Measurements from ENCODE around the gene C12orf54. TPM values are rescaled to one million over a fixed set of nuclear protein-coding genes. Genes with fewer than 3 reads are reported as not detected.

C12orf54 gene
- total RNA-seq, 1 experiment from 2014 or later = not detected

- Mint-ChIP-seq H3K36me3 (ENCODE audit: insufficient read depth in 1 of 3, low read depth in 3 of 3) (peaks cover 0 to 9% (median 2%) of the 10 kb centered on the region in 3 experiments; a peak in 4 of 7 replicates), H3K27me3 (ENCODE audit: low read depth) (peaks cover 9% of the 10 kb centered on the region), H3K9me3 (peaks cover 8 to 77% of the 10 kb centered on the region in 2 experiments; a peak in 4 of 5 replicates), H3K4me1 (peaks cover 7 to 31% of the 10 kb centered on the region in 2 experiments; a peak in 3 of 4 replicates), H3K4me3 (no peak overlapping the region), H3K27ac (no peak overlapping the region)
- no peak overlapping the region for H3K9ac ChIP-seq (ENCODE audit: extremely low read depth, insufficient read length, low read length)
- no peak overlapping the region for H3T11ph ChIP-seq (ENCODE audit: low read length)
- H2BK20ac ChIP-seq (ENCODE audit: low read depth, low read length, poor library complexity, severe bottlenecking) = no peak overlapping the region
- no peak overlapping the region for H3K18ac ChIP-seq (ENCODE audit: insufficient read length, low read depth, low read length)
- H2AFZ ChIP-seq (ENCODE audit: low read length) = no peak overlapping the region
- DNase-seq = no peak
- H2BK15ac ChIP-seq (ENCODE audit: low read depth, low read length) = no peak overlapping the region
- no peak overlapping the region for H2BK120ac ChIP-seq (ENCODE audit: low read depth, low read length, poor library complexity, severe bottlenecking)
- no peaks in the 10 kb centered on the region for H4K20me1 ChIP-seq (ENCODE audit: control insufficient read depth, insufficient read depth, insufficient read length)
- no peak overlapping the region for H4K91ac ChIP-seq (ENCODE audit: insufficient read length, low read depth, low read length)
- no peaks in the 10 kb centered on the region; the same call in 1 of the 2 replicates for H3K4me1 ChIP-seq (ENCODE audit: insufficient read depth, low read length)
- H3K14ac ChIP-seq (ENCODE audit: insufficient read depth, low read length) = no peak overlapping the region
- H2AK5ac ChIP-seq (ENCODE audit: insufficient read length, low read length) = no peak overlapping the region
- no peaks in the 10 kb centered on the region for H3K9me3 ChIP-seq (ENCODE audit: control insufficient read depth, low read depth, low read length)
- H2BK5ac ChIP-seq (ENCODE audit: insufficient read length, low read length) = no peak overlapping the region
- H3K79me1 ChIP-seq (ENCODE audit: insufficient read depth, low read depth, low read length, poor library complexity, severe bottlenecking) = no peaks in the 10 kb centered on the region
- no peak overlapping the region for H3K56ac ChIP-seq (ENCODE audit: insufficient read length, low read depth, low read length)
- H4K8ac ChIP-seq (replicated peaks; ENCODE audit: insufficient read length, low read depth, low read length) = no peak overlapping the region
- no peak overlapping the region for H3K23ac ChIP-seq (ENCODE audit: insufficient read length, low read depth, low read length)
- H3K23me2 ChIP-seq (ENCODE audit: insufficient read length, low read depth, low read length, poor library complexity, severe bottlenecking) = no peaks in the 10 kb centered on the region
- H3K4ac ChIP-seq (ENCODE audit: low read depth, low read length) = no peak overlapping the region
- WGBS (ENCODE audit: extremely low coverage, insufficient read length, low lambda C conversion rate) = no CpG with 5 or more reads among the region's 4 CpGs
- H3K4me2 ChIP-seq (ENCODE audit: insufficient read depth, insufficient read length, low read length) = no peak overlapping the region
- no peak for TF ChIP-seq CTCF (conservative IDR thresholded peaks at IDR 0.05)
- no peaks in the 10 kb centered on the region for H3K79me2 ChIP-seq (ENCODE audit: insufficient read depth, low read length)
- no peak overlapping the region for H2BK12ac ChIP-seq (ENCODE audit: insufficient read length, low read depth, low read length)
- no peaks in the 10 kb centered on the region for H3K27me3 ChIP-seq (ENCODE audit: insufficient read depth, low read length)
- no peak overlapping the region for H3K27ac ChIP-seq (ENCODE audit: insufficient read length, low read depth, low read length)
- no peak overlapping the region for H4K5ac ChIP-seq (ENCODE audit: insufficient read length, low read depth, low read length)
These were observed 36.0 kb upstream of the C12orf54 start for GRCh38 chr12:48446161-48446776.
